SK-N-SH (cell line): Measurements from ENCODE around the gene SETD1B. TPM values are rescaled to one million over a fixed set of nuclear protein-coding genes. Genes with fewer than 3 reads are reported as not detected.

ENCODE experiments used
- CTCF ChIA-PET: fragments of 300-600, 350-600 bp; formaldehyde crosslinking; extraction: SDS; loops from one replicate; lab custom pipeline; 2021; lab: Yijun Ruan, JAX
- POLR2A ChIA-PET: fragments of 350-600 bp; sonication (Branson Sonifier 250); formaldehyde crosslinking; extraction: SDS; loops from one replicate; lab custom pipeline; 2020; ENCODE audit warnings: antibody characterized with exemption, inconsistent platforms; lab: Yijun Ruan, JAX
- DNase-seq: peaks from one replicate; pipeline ENCODE4 v3.0.0; 2012
- H2AFZ ChIP-seq: fragments of 200-600 bp; sonication (generic); 2 replicates; pipeline ENCODE4 v1.8.1; 2016; ENCODE audit warnings: antibody characterized with exemption, mild to moderate bottlenecking, low read depth
- H3F3A ChIP-seq: fragments of 200-600 bp; sonication (generic); replicated peaks from 2 replicates; pipeline ENCODE3; 2016; ENCODE audit warnings: antibody characterized with exemption, mild to moderate bottlenecking; ENCODE audit not compliant: insufficient read depth
- H3K27ac ChIP-seq, 2 experiments: fragments of 200-500 bp in 1 of 2; fragments of 200-600 bp in 1 of 2; sonication (Bioruptor generic) in 1 of 2; sonication (generic), shearing (Covaris generic) in 1 of 2; 2 replicates each; pipeline versions ENCODE4 v1.5.1 to v1.6.1; 2014 to 2016; ENCODE audit warnings: low read depth in 2 of 2, inconsistent platforms in 1 of 2, low read length in 1 of 2, mild to moderate bottlenecking in 1 of 2, mixed read lengths in 1 of 2
- H3K27me3 ChIP-seq: fragments of 200-600 bp; sonication (generic), shearing (Covaris generic); 2 replicates; pipeline ENCODE4 v1.6.1; 2016; ENCODE audit warnings: mixed run types; ENCODE audit not compliant: insufficient read depth
- H3K36me3 ChIP-seq, 2 experiments: fragments of 200-500 bp in 1 of 2; fragments of 200-600 bp in 1 of 2; sonication (Bioruptor generic) in 1 of 2; sonication (generic) in 1 of 2; replicated peaks in 1 of 2; 2 replicates each; pipeline versions ENCODE3 to v1.5.1; 2014 to 2016; ENCODE audit warnings: low read length in 1 of 2, mild to moderate bottlenecking in 1 of 2; ENCODE audit not compliant: insufficient read depth in 2 of 2, control insufficient read depth in 1 of 2
- H3K4me1 ChIP-seq, 2 experiments: fragments of 200-500 bp in 1 of 2; fragments of 200-600 bp in 1 of 2; sonication (Bioruptor generic) in 1 of 2; sonication (generic), shearing (Covaris generic) in 1 of 2; 2 replicates each; pipeline versions ENCODE4 v1.5.1 to v1.6.1; 2014 to 2016; ENCODE audit warnings: low read depth in 1 of 2, low read length in 1 of 2, mixed run types in 1 of 2; ENCODE audit not compliant: insufficient read depth in 2 of 2, control insufficient read depth in 1 of 2
- H3K4me2 ChIP-seq: fragments of 200-600 bp; sonication (generic), shearing (Covaris generic); 2 replicates; pipeline ENCODE4 v1.6.1; 2017; ENCODE audit warnings: mixed run types
- H3K4me3 ChIP-seq, 2 experiments: fragments of 200-500 bp in 1 of 2; fragments of 200-600 bp in 1 of 2; sonication (Bioruptor generic) in 1 of 2; sonication (generic), shearing (Covaris generic) in 1 of 2; 2 replicates each; pipeline versions ENCODE4 v1.5.1 to v1.8.1; 2014 to 2016; ENCODE audit warnings: low read depth in 2 of 2, inconsistent platforms in 1 of 2, low read length in 1 of 2, mild to moderate bottlenecking in 1 of 2, mixed read lengths in 1 of 2, moderate library complexity in 1 of 2
- H3K79me2 ChIP-seq: fragments of 200-600 bp; sonication (generic); 2 replicates; pipeline ENCODE4 v1.8.1; 2017; ENCODE audit warnings: mild to moderate bottlenecking; ENCODE audit not compliant: insufficient read depth
- H3K9ac ChIP-seq: fragments of 200-600 bp; sonication (generic); 2 replicates; pipeline ENCODE4 v1.6.1; 2017; ENCODE audit warnings: mixed run types
- H3K9me2 ChIP-seq: fragments of 200-600 bp; sonication (generic); 2 replicates; pipeline ENCODE4 v1.6.1; 2017; ENCODE audit warnings: mixed run types
- H3K9me3 ChIP-seq: fragments of 200-600 bp; sonication (generic); 2 replicates; pipeline ENCODE4 v1.6.1; 2017; ENCODE audit warnings: mixed run types, mild to moderate bottlenecking, moderate library complexity
- H4K20me1 ChIP-seq: fragments of 200-600 bp; sonication (generic); 2 replicates; pipeline ENCODE4 v1.6.1; 2017; ENCODE audit warnings: mild to moderate bottlenecking, mixed run types; ENCODE audit not compliant: insufficient read depth
- CHD2 ChIP-seq: fragments of 150-350 bp; IDR thresholded peaks from 2 replicates; pipeline ENCODE4 v1.6.1; 2018; ENCODE audit warnings: low read length; ENCODE audit not compliant: partially characterized antibody
- EP300 ChIP-seq, 2 experiments: IDR thresholded peaks; 2 replicates each; pipeline versions ENCODE4 v1.4.0 to v1.6.1; 2012; ENCODE audit warnings: borderline replicate concordance in 1 of 2, low read depth in 1 of 2, low read length in 1 of 2
- EZH2phosphoT487 ChIP-seq: fragments of 200-600 bp; sonication (generic); IDR thresholded peaks from 2 replicates; pipeline ENCODE4 v1.6.1; 2017; ENCODE audit warnings: low read depth, mixed run types, mild to moderate bottlenecking, antibody characterized with exemption, moderate library complexity, borderline replicate concordance
- FOSL2 ChIP-seq: IDR thresholded peaks from 2 replicates; pipeline ENCODE4 v1.4.0; 2012; ENCODE audit warnings: low read depth, mild to moderate bottlenecking, moderate library complexity, borderline replicate concordance
- GATA2 ChIP-seq: sonication (generic); formaldehyde crosslinking; IDR thresholded peaks from 2 replicates; pipeline ENCODE4 v1.5.0; 2020; ENCODE audit warnings: mild to moderate bottlenecking, missing genetic modification reagents
- JUND ChIP-seq: IDR thresholded peaks from 2 replicates; pipeline ENCODE4 v1.4.0; 2012
- MAX ChIP-seq: IDR thresholded peaks from 2 replicates; pipeline ENCODE4 v1.4.0; 2012; ENCODE audit warnings: low read depth
- MEF2A ChIP-seq: IDR thresholded peaks from 2 replicates; pipeline ENCODE4 v1.4.0; 2012; ENCODE audit warnings: low read depth, borderline replicate concordance
- NRF1 ChIP-seq: IDR thresholded peaks from 2 replicates; pipeline ENCODE4 v1.6.1; 2012; ENCODE audit warnings: low read depth, mild to moderate bottlenecking, low read length
- PBX3 ChIP-seq: IDR thresholded peaks from 2 replicates; pipeline ENCODE4; 2012
- POLR2AphosphoS5 ChIP-seq: IDR thresholded peaks from 2 replicates; pipeline ENCODE4 v1.6.1; 2012; ENCODE audit warnings: low read depth, low read length
- RCOR1 ChIP-seq: fragments of 150-350 bp; IDR thresholded peaks from 2 replicates; pipeline ENCODE4 v1.6.1; 2017; ENCODE audit warnings: antibody characterized with exemption, low read length
- SIN3A ChIP-seq: IDR thresholded peaks from 2 replicates; pipeline ENCODE4 v1.6.1; 2012; ENCODE audit warnings: low read depth, mild to moderate bottlenecking, low read length, moderate library complexity, borderline replicate concordance
- SMC3 ChIP-seq: IDR thresholded peaks from 2 replicates; pipeline ENCODE4 v1.6.1; 2012; ENCODE audit warnings: low read depth, low read length, improper control_type of control experiment
- TAF1 ChIP-seq: IDR thresholded peaks from 2 replicates; pipeline ENCODE4 v1.6.1; 2012; ENCODE audit warnings: low read depth, mild to moderate bottlenecking, low read length, moderate library complexity, borderline replicate concordance
- TCF12 ChIP-seq: IDR thresholded peaks from 2 replicates; pipeline ENCODE4 v1.4.0; 2012
- YY1 ChIP-seq: IDR thresholded peaks from 2 replicates; pipeline ENCODE4 v1.4.0; 2012; ENCODE audit warnings: low read depth, mild to moderate bottlenecking
- WGBS: methylation state at CpG from one replicate; pipeline ENCODE4 v1.1.6; 2017; ENCODE audit warnings: low lambda C conversion rate; 5-methylcytosine and 5-hydroxymethylcytosine counted together
- polyA plus RNA-seq, 3 experiments: library from polyadenylated mRNA; depleted of rRNA; stranded (reverse); fragments of >200 nt; gene quantifications; 2 replicates each; pipeline ENCODE4 v1.2.3, GENCODE V29; 2012

The SETD1B gene
- polyA plus RNA-seq, 1 of the 3 experiments (the other 2 are of a cell fraction) = 2.0 TPM

- H3K27me3 ChIP-seq = no peaks in the 10 kb centered on the region
- peaks cover 35 to 48% of the 10 kb centered on the region in 2 experiments for H3K36me3 ChIP-seq
- CTCF ChIA-PET = interaction anchor here (1.4 to 18.3 kb wide), 8 partner anchors 16 to 81 kb away, joined by 3 to 675 read pairs (median 38); partner anchors contain the start of genes PSMD9 and RHOF
- DNase-seq = no peak
- peaks cover 49% of the 10 kb centered on the region for H4K20me1 ChIP-seq
- no peaks in the 10 kb centered on the region for H3K9me2 ChIP-seq
- H3K4me1 ChIP-seq = peaks cover 25 to 33% of the 10 kb centered on the region in 2 experiments; a peak in 2 of 4 replicates
- peaks cover 95% of the 10 kb centered on the region for H3K79me2 ChIP-seq
- WGBS = 90% methylated on average over 25 of the region's 33 CpGs
- H3K9ac ChIP-seq = no peak overlapping the region
- peaks cover 18% of the 10 kb centered on the region for H3F3A ChIP-seq
- no peak for TF ChIP-seq FOSL2
- TF ChIP-seq TCF12 = no peak
- no peak for TF ChIP-seq RCOR1
- TF ChIP-seq TAF1 = no peak
- TF ChIP-seq MAX = no peak
- no peaks in the 10 kb centered on the region for H3K9me3 ChIP-seq
- peak overlapping the region; percentile 97; the same call in 1 of the 2 replicates for H3K4me2 ChIP-seq
- no peak overlapping the region for H3K27ac ChIP-seq
- POLR2A ChIA-PET = interaction anchor here (2.1 to 3.7 kb wide), 3 partner anchors 8 to 62 kb away, joined by 10 to 79 read pairs (median 30); partner anchors contain the start of gene RHOF
- H2AFZ ChIP-seq = no peak overlapping the region
- H3K4me3 ChIP-seq = no peak overlapping the region
Measured at GRCh38 chr12:121810234-121810817, 6.5 kb downstream of the SETD1B start.

- DNase-seq = no peak
- Histone ChIP-seq H3K4me1 (peaks cover 25 to 29% of the 10 kb centered on the region in 2 experiments; a peak in 2 of 4 replicates), H3K9me3 (no peaks in the 10 kb centered on the region), H3K9me2 (no peaks in the 10 kb centered on the region), H4K20me1 (peaks cover 49% of the 10 kb centered on the region), H3K27ac (peak overlapping the region in 1 of 2 experiments; percentile 18; a peak in 2 of 4 replicates), H3K36me3 (peaks cover 40 to 46% of the 10 kb centered on the region in 2 experiments), H3K4me2 (peak overlapping the region; percentile 97), H3K27me3 (no peaks in the 10 kb centered on the region), H3F3A (peaks cover 18% of the 10 kb centered on the region), H3K9ac (peak overlapping the region; percentile 59; the same call in 1 of the 2 replicates), H2AFZ (no peak overlapping the region), H3K79me2 (peaks cover 95% of the 10 kb centered on the region), H3K4me3 (peak overlapping the region in 1 of 2 experiments; percentile 93; a peak in 1 of 4 replicates)
- 89% methylated on average over 6 of the region's 6 CpGs for WGBS
- POLR2A ChIA-PET = interaction anchor here (1.8 to 3.7 kb wide), 4 partner anchors 9 to 77 kb away, joined by 7 to 79 read pairs (median 20); partner anchors contain the start of genes PSMD9 and RHOF
- CTCF ChIA-PET = interaction anchor here (0.8 to 18.3 kb wide), 19 partner anchors 11 to 125 kb away, joined by 3 to 675 read pairs (median 10); partner anchors contain the start of genes PSMD9, RHOF and TMEM120B
- TF ChIP-seq EP300 (IDR thresholded peaks at IDR 0.05; ENCODE audit: borderline replicate concordance in 1 of 2, low read depth in 1 of 2, low read length in 1 of 2) (no peak), SMC3 (no peak), YY1 (no peak), MAX (no peak), GATA2 (CRISPR knock-in tag) (no peak), MEF2A (no peak), FOSL2 (no peak), TCF12 (no peak), SIN3A (no peak), PBX3 (no peak), NRF1 (no peak), JUND (no peak), EZH2phosphoT487 (no peak), POLR2AphosphoS5 (no peak), CHD2 (no peak)
Measured at GRCh38 chr12:121810833-121811433, 7.1 kb downstream of the SETD1B start.
